GM21717 (cell line): ENCODE results near the gene SLU7.
A peak's percentile ranks its signal among the peaks of the same experiment; 100 is the strongest.
"Not testable (repeated sequence)": the region's sequence is repeated elsewhere in the genome, so short reads cannot be mapped to it uniquely, and the experiment has no call there.

Experiments
- ATAC-seq: cut with Tn5 transposase; IDR thresholded peaks from one replicate; pipeline ENCODE4 v1.9.1; 2021; ENCODE audit warnings: mild to moderate bottlenecking, moderate library complexity; ENCODE audit not compliant: unreplicated experiment

Gene SLU7

GRCh38 chr5:160451281-160451680 lies 32.4 kb upstream of the SLU7 start:
- no peak for ATAC-seq

DNA sequence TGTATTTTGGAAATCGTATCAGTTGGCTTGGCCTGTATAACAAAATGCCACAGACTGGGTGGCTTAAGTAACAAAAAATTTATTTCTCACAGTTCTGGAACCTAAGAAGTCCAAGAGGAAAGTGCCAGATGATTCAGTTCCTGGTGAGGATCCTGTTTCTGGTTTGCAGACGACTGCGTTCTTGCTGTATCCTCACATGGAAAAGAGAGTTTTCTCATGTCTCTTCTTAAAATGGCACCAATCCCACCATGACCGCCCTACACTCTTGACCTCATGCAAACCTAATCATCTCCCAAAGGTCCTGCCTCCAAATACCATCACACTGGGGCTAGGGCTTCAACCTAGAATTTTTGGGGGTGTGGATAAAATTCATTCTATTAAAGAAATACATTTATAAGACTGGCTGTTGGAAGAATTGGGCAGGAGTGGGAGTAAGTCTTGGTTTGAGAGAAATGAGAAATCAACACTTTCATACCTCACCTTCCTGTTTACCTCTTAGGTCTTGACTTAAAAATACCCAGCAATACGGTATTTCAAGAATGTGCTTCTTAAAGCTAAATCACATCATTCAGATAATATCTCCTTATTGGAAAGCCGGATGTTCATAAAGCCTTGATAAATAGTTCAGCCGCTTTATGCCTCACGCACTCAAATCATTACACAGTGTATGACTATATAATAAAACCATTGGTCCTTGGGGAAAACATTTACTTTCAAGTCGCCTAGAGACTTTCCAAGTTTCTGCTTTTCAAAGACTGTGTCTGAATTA lies 31.5 kb upstream of the SLU7 start:
- no peak for ATAC-seq

- no peak for ATAC-seq
Measured at GRCh38 chr5:160449458-160449857, 30.6 kb upstream of the SLU7 start.

DNA sequence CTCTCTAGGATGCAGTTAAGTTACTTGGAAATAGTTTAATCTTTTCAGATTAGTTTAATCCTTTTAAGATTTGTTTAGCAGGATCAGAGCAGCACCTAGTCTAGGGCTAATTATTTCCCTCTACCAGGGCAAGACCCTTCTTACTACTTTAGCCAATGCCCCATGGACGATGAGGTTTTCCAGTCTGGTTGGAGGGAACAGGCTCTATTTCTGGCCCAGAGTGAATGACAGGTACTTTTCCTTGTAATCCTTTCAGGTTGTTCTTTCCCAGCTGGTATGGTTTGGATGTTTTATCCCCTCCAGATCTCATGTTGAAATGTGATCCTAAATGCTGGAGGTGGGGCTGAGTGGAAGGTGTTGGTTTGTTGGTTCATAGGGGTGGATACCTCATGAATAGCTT lies 30.0 kb upstream of the SLU7 start:
- ATAC-seq = no peak

GRCh38 chr5:160445751-160446150 lies 26.9 kb upstream of the SLU7 start:
- ATAC-seq = no peak

GRCh38 chr5:160445132-160445531 lies 26.3 kb upstream of the SLU7 start:
- ATAC-seq = peak; percentile 40

- no peak for ATAC-seq
Measured at GRCh38 chr5:160444407-160444806, 25.5 kb upstream of the SLU7 start.

GRCh38 chr5:160442824-160443431 lies 24.0 kb upstream of the SLU7 start:
- ATAC-seq = peak; percentile 23

DNA sequence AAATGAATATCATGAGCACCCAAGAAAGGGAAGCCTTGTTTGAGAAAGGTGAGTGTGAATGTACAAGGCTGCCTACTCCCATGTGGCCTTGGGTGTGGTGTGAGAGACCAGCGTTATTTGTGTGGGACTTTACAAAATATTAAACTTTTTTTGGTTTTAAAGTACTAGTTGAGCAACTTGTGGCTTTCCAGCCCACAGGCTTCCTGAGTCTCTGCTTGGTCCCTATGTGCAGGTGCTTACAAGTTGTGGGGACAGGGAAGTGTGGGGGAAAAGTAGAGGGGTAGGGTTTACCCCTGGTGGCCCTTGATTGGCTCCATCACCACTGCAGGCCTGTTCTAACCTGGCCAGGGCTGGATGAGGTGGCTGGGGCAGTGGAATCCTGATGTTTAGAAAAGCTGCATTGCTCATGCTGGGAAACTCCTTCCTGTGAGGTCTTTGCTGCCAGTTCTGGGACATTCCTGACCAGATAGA lies 22.5 kb upstream of the SLU7 start:
- ATAC-seq = no peak

- ATAC-seq = peak; percentile 67
Measured at GRCh38 chr5:160439205-160439600, 20.3 kb upstream of the SLU7 start.

DNA sequence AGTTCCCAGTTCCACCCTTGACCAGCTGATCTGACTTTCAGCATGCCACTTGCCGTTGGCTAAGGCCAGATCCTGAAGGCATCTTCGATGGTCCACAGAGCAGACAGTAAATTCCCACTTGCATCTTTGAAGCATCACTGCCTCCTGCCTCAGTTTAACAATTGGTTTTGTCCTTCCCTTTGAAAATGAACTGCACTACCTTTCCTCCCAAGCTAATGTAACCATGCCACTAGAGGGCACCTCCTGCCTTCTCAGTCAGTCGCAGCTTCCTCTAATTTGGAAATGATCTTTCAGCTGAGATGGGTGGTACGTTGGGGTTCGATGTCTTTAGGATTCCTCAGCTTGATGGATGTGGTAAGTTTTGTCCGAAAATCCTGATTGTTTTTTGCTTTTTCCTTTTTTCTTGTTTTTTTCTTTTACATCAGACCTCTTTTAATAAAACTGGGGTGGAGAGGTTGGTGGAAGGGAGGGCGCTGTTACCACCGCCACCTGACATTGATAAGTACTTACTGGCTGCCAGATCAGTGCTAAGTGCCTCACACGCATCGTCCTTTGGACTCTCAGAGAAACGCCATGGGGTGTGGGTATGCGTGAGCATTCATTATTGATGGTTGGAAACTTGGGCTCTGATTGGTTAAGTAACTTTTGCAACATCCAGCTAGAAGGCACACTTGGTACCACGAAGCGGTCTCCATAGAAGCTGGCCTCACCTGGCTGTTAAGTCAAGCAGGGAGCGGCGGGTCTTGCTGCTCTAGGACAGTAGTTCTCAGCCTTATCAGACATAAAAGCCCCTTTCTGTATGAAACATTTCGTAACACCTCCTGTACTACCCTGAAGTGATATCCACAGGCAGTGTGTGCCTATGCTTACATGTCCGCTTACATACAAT lies 19.7 kb upstream of the SLU7 start:
- ATAC-seq = peak; percentile 30

DNA sequence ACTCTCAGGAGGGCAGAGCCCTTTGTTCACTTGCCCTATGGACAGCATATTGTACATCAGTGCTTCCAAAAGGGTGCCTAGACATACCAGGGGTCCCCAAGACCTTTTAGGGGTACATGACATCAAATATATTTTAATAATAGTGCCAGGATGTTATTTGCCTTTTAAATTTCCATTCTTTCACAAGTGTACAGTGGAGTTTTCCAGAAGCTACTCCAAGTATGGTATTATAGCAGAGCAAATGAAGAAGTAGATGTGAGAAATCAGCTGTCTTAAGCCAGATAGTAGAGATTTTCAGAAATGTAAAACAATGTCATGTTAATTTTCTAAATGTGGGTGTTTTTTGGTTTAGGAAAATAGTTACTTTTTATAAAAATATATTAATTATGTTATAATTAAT lies 18.4 kb upstream of the SLU7 start:
- ATAC-seq = no peak

DNA sequence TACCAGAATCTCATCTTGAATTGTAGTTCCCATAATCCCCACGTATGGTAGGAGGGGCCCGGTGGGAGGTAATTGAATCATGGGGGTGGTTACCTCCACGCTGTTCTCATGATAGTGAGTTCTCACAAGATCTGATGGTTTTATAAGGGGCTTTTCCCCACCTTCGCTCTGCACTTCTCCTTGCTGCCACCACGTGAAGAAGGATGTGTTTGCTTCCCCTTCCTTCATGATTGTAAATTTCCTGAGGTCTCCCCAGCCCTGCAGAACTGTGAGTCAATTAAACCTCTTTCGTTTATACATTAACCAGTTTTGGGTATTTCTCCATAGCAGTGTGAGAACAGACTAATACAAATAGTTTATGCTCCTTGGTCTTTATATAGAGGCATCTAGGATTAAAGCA lies 17.8 kb upstream of the SLU7 start:
- not testable (repeated sequence) for ATAC-seq

- no peak for ATAC-seq
Measured at GRCh38 chr5:160436017-160436416, 17.1 kb upstream of the SLU7 start.

- ATAC-seq = no peak
Measured at GRCh38 chr5:160435532-160435931, 16.7 kb upstream of the SLU7 start.

DNA sequence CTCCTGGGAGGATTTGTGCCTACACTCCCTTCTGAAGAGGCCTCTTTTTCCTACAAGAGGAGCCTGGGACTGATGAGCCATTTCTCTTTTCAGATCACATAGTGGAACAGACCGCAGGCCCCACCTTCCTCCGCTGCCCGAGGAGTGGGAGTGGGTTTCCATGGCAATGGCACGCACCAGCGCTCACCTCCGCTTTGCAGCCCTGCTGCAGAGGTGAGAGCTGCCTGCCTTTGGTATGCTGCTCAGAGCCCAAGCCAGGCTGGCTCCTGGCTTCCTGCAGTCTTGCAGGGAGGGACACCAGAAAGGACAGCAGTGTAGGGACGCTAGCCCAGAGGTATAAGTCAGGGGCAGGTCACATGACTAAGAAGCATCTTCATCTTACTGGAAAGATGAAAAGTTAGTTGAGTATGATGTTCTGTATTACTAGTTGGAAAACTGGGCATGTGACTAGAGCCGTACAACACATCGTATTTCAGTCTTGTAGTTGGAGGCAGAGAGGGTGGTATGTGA lies 15.2 kb upstream of the SLU7 start:
- ATAC-seq = peak; percentile 79

GRCh38 chr5:160432787-160433186 lies 13.9 kb upstream of the SLU7 start:
- ATAC-seq = no peak

DNA sequence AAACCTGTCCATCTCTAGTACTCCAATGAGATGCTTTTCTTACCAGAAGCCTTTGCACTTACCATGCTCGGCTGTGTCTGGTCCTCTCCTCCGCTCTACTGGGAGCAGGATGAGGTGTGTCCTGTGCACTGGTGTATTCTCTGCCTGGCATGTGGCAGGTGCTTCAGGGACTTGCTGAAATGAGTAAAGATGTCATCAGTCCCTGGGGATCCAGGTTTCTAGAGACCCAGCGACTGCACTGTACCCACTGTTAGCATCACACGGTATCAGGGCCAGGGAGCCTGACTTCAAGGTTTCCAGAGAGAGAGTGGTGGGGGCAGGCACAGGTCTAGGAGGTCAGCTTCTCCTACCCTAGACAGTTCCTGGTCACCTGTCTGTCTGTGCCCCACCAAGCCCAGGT lies 13.3 kb upstream of the SLU7 start:
- ATAC-seq = no peak

- no peak for ATAC-seq
Measured at GRCh38 chr5:160427607-160428006, 8.7 kb upstream of the SLU7 start.

GRCh38 chr5:160423099-160423498 lies 4.2 kb upstream of the SLU7 start:
- no peak for ATAC-seq

DNA sequence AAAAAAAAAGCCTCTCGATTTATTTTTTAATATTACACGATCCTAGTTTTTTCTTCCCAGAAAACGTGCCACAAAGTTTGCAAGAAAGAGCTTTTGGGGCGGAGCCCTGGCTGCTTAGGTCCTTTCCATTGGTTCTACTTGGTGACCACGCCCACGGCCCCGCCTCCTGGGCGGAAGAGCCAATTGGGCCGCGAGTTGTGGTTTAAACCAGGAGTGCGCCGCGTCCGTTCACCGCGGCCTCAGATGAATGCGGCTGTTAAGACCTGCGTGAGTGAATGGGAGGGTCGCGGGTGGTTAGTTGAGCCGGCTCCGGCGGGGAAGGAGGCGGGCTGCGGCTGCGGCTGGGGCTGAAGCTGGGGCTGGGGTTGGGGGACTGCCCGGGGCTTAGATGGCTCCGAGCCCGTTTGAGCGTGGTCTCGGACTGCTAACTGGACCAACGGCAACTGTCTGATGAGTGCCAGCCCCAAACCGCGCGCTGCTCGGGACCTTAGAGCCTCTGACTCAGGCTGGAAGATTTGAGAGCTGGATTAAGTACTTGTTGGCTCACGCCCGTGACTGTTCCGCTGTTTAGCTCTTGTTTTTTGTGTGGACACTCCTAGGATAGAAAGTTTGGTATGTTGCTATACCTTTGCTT lies 2.9 kb upstream of the SLU7 start, which contains the start of gene PTTG1:
Gene PTTG1, plus strand, starts transcription at position 231 of the 634 bp plus-strand sequence. CDS start 458 bp downstream, outside the sequence.
- ATAC-seq = peak; percentile 74
